Heart right ventricle (tissue), 16 donors: ENCODE data around the gene IL20RB. TPM values are rescaled to one million over a fixed set of nuclear protein-coding genes. Genes with fewer than 3 reads are reported as not detected.
"Not testable (repeated sequence)": the region's sequence is repeated elsewhere in the genome, so short reads cannot be mapped to it uniquely, and the experiment has no call there.

Source experiments
- ATAC-seq, 8 donors: fragments of 200-7000 bp; cut with Tn5 transposase; one replicate each; pipeline ENCODE4 v1.9.1; 2020; ENCODE audit warnings: mild to moderate bottlenecking in 8 of 8, moderate library complexity in 8 of 8, moderate number of reproducible peaks in 1 of 8
- DNase-seq, 2 donors: peaks; one replicate each; pipeline ENCODE4 v3.0.0-alpha.2; 2020
- H3K27ac ChIP-seq, 10 donors: fragments of 200-600 bp; sonication (generic) in 2 of 10; one replicate each; pipeline versions ENCODE4 v1.5.0 to v1.8.0; 2020 to 2022; ENCODE audit warnings: mild to moderate bottlenecking in 3 of 10
- H3K27me3 ChIP-seq, 7 donors: fragments of 200-600 bp; one replicate each; pipeline ENCODE4 v1.8.0; 2021 to 2022; ENCODE audit warnings: mild to moderate bottlenecking in 2 of 7
- H3K36me3 ChIP-seq, 9 donors: fragments of 200-600 bp; sonication (generic) in 1 of 9; one replicate each; pipeline versions ENCODE4 v1.5.0 to v1.8.0; 2020 to 2022; ENCODE audit warnings: mild to moderate bottlenecking in 2 of 9
- H3K4me1 ChIP-seq, 9 donors: fragments of 200-600 bp; sonication (generic) in 1 of 9; one replicate each; pipeline versions ENCODE4 v1.5.0 to v1.8.0; 2020 to 2022; ENCODE audit warnings: mild to moderate bottlenecking in 4 of 9
- H3K4me3 ChIP-seq, 10 donors: fragments of 200-600 bp; sonication (generic) in 2 of 10; one replicate each; pipeline versions ENCODE4 v1.5.0 to v1.8.0; 2020 to 2022; ENCODE audit warnings: mild to moderate bottlenecking in 7 of 10, moderate library complexity in 2 of 10
- H3K9me3 ChIP-seq, 11 donors: fragments of 200-600 bp in 10 of 11; sonication (generic) in 2 of 11; one replicate each; pipeline versions ENCODE4 v1.5.0 to v1.8.0; 2013 to 2022; ENCODE audit warnings: mild to moderate bottlenecking in 2 of 11, control low read depth in 1 of 11, moderate library complexity in 1 of 11
- WGBS, 2 donors: extraction: QIAGEN DNeasy Blood & Tissue Kit; methylation state at CpG; one replicate each; pipeline ENCODE4 v1.1.7; 2013; ENCODE audit warnings: inconsistent platforms in 1 of 2; 5-methylcytosine and 5-hydroxymethylcytosine counted together
- intact Hi-C, 10 donors: fragments of 100-400 bp; cut with DNase I; formaldehyde crosslinking; loops; one replicate each; pipeline versions ENCODE4 v1.11.1 to v1.14.2; 2022
- polyA plus RNA-seq, 2 donors: library from polyadenylated mRNA; stranded (reverse); fragments of 200-250 nt; gene quantifications; one replicate each; pipeline ENCODE4 v1.2.3, GENCODE V29; 2013
- total RNA-seq, 10 donors: library from RNA; stranded (reverse); fragmentation: NEBNext Ultra II Directional in 3 of 10; extraction: Animal tissue kit (Norgen Biotek cat#: 25700) in 3 of 10; gene quantifications; one replicate each; pipeline versions ENCODE4 v1.2.1 to v1.2.4, GENCODE V29; 2021 to 2023
- TF ChIP-seq, protein P1 (sequence below), 9 donors: fragments of 200-600 bp; sonication (generic) in 2 of 9; IDR thresholded peaks; one replicate each; pipeline versions ENCODE4 v1.5.0 to v1.8.0; 2021 to 2022; ENCODE audit warnings: antibody characterized with exemption in 9 of 9, mild to moderate bottlenecking in 5 of 9, moderate library complexity in 1 of 9
- donor health status: Arrhythmogenic right ventricular cardiomyopathy.
- donor health status: ischemic (EF 13 %, LVEDD 7.1; RV severe dilation, severe dysfunction).
- donor health status: healthy with polysubstance abuse.
- donor health status: DM: no; HTN: yes; CAD: no.
- donor health status: DM: no; HTN: no; CAD: no.
- donor health status: ischemic (EF 25% LVEDD 6.9; RV normal size, moderate dysfunction).
- donor health status: ischemic (EF 25% LVEDD 5.7; RV mildly dilated, moderate dysfunction).
- donor health status: healthy.
- donor health status: DM: yes; HTN: yes; CAD: no.
- donor health status: Ischemic cardiomyopathy.
- donor health status: ischemic (EF 35%, LVEDD 5.7; RV mildly dilated, moderate dysfunction).
- donor health status: nonischemic (EF 11% LVEDD 7.7; RV severe dilation, severe dysfunction).
- donor health status: DM: yes; HTN: yes; CAD: no.
- donor health status: PGD.
- donor health status: ischemic (EF 29% LVEDD 5.4; RV normal size, mild dysfunction).
- donor health status: nonischemic (EF 23%, LVEDD 6.1; RV moderate dilation, normal function).

Gene IL20RB
- total and polyA plus RNA-seq, 12 donors, result 0.12 to 0.71 (median 0.34) TPM; not detected in 2

DNA sequence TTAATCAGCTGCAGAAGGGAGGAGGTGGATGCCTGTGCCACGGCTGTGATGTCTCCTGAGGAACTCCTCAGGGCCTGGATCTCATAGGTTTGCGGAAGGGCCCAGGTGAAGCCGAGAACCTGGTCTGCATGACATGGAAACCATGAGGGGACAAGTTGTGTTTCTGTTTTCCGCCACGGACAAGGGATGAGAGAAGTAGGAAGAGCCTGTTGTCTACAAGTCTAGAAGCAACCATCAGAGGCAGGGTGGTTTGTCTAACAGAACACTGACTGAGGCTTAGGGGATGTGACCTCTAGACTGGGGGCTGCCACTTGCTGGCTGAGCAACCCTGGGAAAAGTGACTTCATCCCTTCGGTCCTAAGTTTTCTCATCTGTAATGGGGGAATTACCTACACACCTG lies 52.4 kb downstream of the IL20RB start:
- intact Hi-C loops, result loop anchor here in 8 of 10 donors (5.0 to 10.0 kb wide), 11 partner anchors 63 to 938 kb away; partner anchors contain the start of genes SLC35G2 (in 4 of the 8), STAG1 (in 4 of the 8) and NCK1 (in 1 of the 8)
- DNase-seq, result no peak
- H3K27ac ChIP-seq, result no peak overlapping the region
- no peak overlapping the region for H3K4me3 ChIP-seq
- ATAC-seq, result no peak
- WGBS, 2 donors, result 97 to 99% methylated on average over 6 of the region's 6 CpGs
- TF ChIP-seq, protein P1, sequence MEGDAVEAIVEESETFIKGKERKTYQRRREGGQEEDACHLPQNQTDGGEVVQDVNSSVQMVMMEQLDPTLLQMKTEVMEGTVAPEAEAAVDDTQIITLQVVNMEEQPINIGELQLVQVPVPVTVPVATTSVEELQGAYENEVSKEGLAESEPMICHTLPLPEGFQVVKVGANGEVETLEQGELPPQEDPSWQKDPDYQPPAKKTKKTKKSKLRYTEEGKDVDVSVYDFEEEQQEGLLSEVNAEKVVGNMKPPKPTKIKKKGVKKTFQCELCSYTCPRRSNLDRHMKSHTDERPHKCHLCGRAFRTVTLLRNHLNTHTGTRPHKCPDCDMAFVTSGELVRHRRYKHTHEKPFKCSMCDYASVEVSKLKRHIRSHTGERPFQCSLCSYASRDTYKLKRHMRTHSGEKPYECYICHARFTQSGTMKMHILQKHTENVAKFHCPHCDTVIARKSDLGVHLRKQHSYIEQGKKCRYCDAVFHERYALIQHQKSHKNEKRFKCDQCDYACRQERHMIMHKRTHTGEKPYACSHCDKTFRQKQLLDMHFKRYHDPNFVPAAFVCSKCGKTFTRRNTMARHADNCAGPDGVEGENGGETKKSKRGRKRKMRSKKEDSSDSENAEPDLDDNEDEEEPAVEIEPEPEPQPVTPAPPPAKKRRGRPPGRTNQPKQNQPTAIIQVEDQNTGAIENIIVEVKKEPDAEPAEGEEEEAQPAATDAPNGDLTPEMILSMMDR (IDR thresholded peaks at IDR 0.05), result no peak
- H3K9me3 ChIP-seq, result no peaks in the 10 kb centered on the region
- H3K27me3 ChIP-seq, result no peaks in the 10 kb centered on the region
- H3K36me3 ChIP-seq, result no peaks in the 10 kb centered on the region
- peaks cover 0 to 22% (median 5%) of the 10 kb centered on the region in 9 donors for H3K4me1 ChIP-seq

DNA sequence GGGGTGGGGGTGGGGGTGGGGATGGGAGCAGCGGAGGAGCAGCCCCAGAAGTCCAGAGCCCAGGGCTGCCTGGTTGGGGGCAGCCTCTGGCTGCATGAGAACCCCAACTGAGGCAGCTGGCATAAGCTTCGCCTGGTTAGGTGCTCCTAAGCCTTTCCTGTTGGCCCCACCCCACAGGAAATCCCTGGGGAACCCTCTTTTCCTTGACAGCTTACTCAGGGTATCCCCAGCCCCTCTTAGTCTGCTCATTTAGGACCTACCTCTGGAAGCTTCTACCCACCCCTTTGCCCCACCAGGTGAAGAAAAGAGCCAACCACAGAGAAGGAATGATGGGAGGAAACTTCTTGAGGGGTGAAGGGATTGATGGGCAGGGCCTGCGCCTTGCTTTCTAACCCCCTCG lies 53.4 kb downstream of the IL20RB start:
- no peak for DNase-seq
- Histone ChIP-seq H3K9me3 (no peaks in the 10 kb centered on the region), H3K36me3 (no peaks in the 10 kb centered on the region), H3K27ac (no peak overlapping the region), H3K4me3 (no peak overlapping the region), H3K27me3 (no peaks in the 10 kb centered on the region), H3K4me1 (peaks cover 0 to 22% (median 5%) of the 10 kb centered on the region in 9 donors)
- 91 to 95% methylated on average over 4 of the region's 4 CpGs for WGBS, 2 donors
- intact Hi-C loops, result loop anchor here in 8 of 10 donors (5.0 to 10.0 kb wide), 11 partner anchors 64 to 939 kb away; partner anchors contain the start of genes SLC35G2 (in 4 of the 8), STAG1 (in 4 of the 8) and NCK1 (in 1 of the 8)
- TF ChIP-seq, protein P1 (IDR thresholded peaks at IDR 0.05), result no peak
- no peak for ATAC-seq

DNA sequence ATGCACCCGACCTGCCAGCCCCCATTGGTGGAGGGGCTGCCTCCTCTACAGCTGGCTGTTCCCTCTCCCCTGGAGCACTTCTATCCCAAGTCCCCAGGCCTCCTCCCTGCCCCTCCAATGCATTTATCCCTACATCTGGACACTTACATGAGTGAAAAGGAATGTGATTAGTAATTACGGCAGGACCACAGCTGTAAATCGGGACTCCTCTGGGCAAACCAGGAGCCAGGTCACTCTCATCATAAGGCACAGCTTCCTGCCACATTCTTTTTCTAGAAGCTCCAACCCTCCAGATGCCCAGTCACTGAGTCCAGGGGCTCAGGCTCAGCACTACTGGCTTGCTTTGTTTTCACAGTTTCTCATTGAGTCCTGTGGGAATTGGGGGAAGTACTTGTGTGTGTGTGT lies 54.3 kb downstream of the IL20RB start:
- H3K27me3 ChIP-seq, result no peaks in the 10 kb centered on the region
- H3K9me3 ChIP-seq, result no peaks in the 10 kb centered on the region
- ATAC-seq (no peak), DNase-seq (no peak)
- no peaks in the 10 kb centered on the region for H3K36me3 ChIP-seq
- H3K4me3 ChIP-seq, result no peak overlapping the region
- WGBS, 2 donors, result 59 to 60% methylated on average over 3 of the region's 3 CpGs
- H3K4me1 ChIP-seq, result peaks cover 0 to 22% (median 5%) of the 10 kb centered on the region in 9 donors
- no peak overlapping the region for H3K27ac ChIP-seq
- intact Hi-C loops, result loop anchor here (2.0 to 10.0 kb wide), 13 partner anchors 65 to 940 kb away; partner anchors contain the start of genes SLC35G2 (in 4 of the 10), STAG1 (in 4 of the 10) and NCK1 (in 1 of the 10)
- TF ChIP-seq, protein P1 (IDR thresholded peaks at IDR 0.05), result no peak

DNA sequence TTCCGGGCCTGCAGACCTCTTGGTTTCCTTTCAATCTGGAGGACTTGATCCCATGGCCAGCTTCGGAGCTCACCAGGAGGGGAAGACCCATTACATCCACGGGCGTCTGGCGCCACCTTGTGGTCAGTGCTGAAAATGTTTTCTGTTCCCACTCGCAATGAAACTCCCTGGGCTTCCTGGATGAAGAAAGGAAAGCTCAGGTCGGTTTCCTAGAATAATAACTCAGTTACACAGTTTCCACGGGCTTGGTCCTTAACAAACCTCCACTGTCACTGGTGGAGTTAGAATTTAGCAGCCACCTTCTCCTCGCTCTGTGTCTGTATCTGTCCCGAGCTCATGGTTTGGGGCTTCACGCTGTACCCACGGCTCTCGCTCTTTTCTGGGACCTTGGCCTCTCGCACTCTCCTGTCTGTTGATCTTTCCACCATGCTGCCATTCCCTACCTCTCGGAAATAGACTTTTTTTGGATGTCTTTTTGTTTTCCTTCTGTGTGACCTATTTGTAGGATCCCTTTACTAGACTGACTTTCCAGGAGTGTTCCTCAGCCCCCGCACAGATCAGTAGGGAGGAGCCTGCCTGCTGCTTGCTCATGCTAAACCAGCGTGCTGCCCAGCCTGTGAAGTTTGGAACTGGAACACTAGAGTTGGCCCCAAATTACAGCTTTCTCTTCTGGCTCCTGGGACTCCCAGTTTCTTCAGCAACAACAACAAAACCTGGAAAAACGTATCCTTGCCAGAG lies 56.3 kb downstream of the IL20RB start:
- Histone ChIP-seq H3K27ac (peak overlapping the region in 7 of 10 donors; percentile 59 to 77 (median 68)), H3K27me3 (no peaks in the 10 kb centered on the region), H3K4me1 (peaks cover 0 to 22% (median 5%) of the 10 kb centered on the region in 9 donors), H3K36me3 (no peaks in the 10 kb centered on the region), H3K9me3 (no peaks in the 10 kb centered on the region), H3K4me3 (peak overlapping the region in 9 of 10 donors; percentile 30 to 60 (median 57))
- peak; percentile 94 to 98 (median 96) for ATAC-seq
- TF ChIP-seq, protein P1 (IDR thresholded peaks at IDR 0.05), result peak; percentile 86 to 95 (median 93)
- 12 to 13% methylated on average over 18 of the region's 18 CpGs for WGBS, 2 donors
- DNase-seq, result peak; percentile 88 to 91
- intact Hi-C loops, result loop anchor here (1.0 to 10.0 kb wide), 20 partner anchors 65 to 942 kb away; partner anchors contain the start of genes SLC35G2 (in 6 of the 10), STAG1 (in 5 of the 10) and NCK1 (in 1 of the 10)

DNA sequence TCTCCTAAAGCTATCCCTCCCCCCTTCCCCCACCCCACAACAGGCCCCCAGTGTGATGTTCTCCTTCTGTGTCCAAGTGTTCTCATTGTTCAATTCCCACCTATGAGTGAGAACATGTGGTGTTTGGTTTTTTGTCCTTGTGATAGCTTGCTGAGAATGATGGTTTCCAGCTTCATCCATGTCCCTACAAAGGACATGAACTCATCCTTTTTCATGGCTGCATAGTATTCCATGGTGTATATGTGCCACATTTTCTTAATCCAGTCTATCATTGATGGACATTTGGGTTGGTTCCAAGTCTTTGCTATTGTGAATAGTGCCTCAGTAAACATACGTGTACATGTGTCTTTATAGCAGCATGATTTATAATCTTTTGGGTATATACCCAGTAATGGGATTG lies 59.5 kb downstream of the IL20RB start:
- not testable (repeated sequence) for H3K27me3 ChIP-seq, H3K27ac ChIP-seq, H3K4me3 ChIP-seq, ATAC-seq, H3K36me3 ChIP-seq, H3K9me3 ChIP-seq, DNase-seq
- 96 to 100% methylated on average over 1 of the region's 1 CpG for WGBS, 2 donors
- peaks cover 0 to 15% (median 5%) of the 10 kb centered on the region in 9 donors for H3K4me1 ChIP-seq
- intact Hi-C loops, result loop anchor here in 5 of 10 donors (10.0 kb wide), 4 partner anchors 153 to 943 kb away; partner anchors contain the start of genes NCK1 (in 1 of the 5) and STAG1 (in 1 of the 5)
